Right cardiac atrium (tissue), 5 donors: Measurements from ENCODE around the gene OSBPL3. TPM values are rescaled to one million over a fixed set of nuclear protein-coding genes. Genes with fewer than 3 reads are reported as not detected.
"Not testable (repeated sequence)": the region's sequence is repeated elsewhere in the genome, so short reads cannot be mapped to it uniquely, and the experiment has no call there.

Source experiments
- ATAC-seq, 2 donors: fragments of 200-7000 bp; cut with Tn5 transposase; one replicate each; pipeline versions ENCODE4 v1.8.0 to v1.9.1; 2020; ENCODE audit warnings: moderate library complexity in 2 of 2, mild to moderate bottlenecking in 1 of 2
- DNase-seq, 3 donors: peaks; one replicate each; pipeline ENCODE4 v3.0.0-alpha.2; 2020
- H3K27ac ChIP-seq: one replicate; pipeline ENCODE4 v1.5.1; 2013; ENCODE audit warnings: mild to moderate bottlenecking, low read length, control low read depth, moderate library complexity
- H3K27me3 ChIP-seq: one replicate; pipeline ENCODE4 v1.6.1; 2013; ENCODE audit not compliant: control insufficient read depth, insufficient read depth
- H3K4me1 ChIP-seq: one replicate; pipeline ENCODE4 v1.6.1; 2013; ENCODE audit warnings: low read length; ENCODE audit not compliant: control insufficient read depth, insufficient read depth
- H3K4me3 ChIP-seq: one replicate; pipeline ENCODE4 v1.5.1; 2013; ENCODE audit warnings: low read length, control low read depth
- H3K9me3 ChIP-seq: one replicate; pipeline ENCODE4 v1.6.1; 2013; ENCODE audit warnings: low read length; ENCODE audit not compliant: control insufficient read depth
- WGBS: extraction: QIAGEN DNeasy Blood & Tissue Kit; methylation state at CpG from one replicate; pipeline ENCODE4 v1.1.7; 2013; 5-methylcytosine and 5-hydroxymethylcytosine counted together
- intact Hi-C, 4 donors: fragments of 100-400 bp; cut with DNase I; formaldehyde crosslinking; loops; one replicate each; pipeline versions ENCODE4 v1.11.0 to v1.14.0; 2022 to 2023
- polyA plus RNA-seq: library from polyadenylated mRNA; stranded (reverse); fragments of 200-250 nt; gene quantifications from one replicate; pipeline ENCODE4 v1.2.3, GENCODE V29; 2013
- total RNA-seq, 4 donors: library from RNA; stranded (reverse); fragmentation: NEBNext Ultra II Directional; extraction: Animal tissue kit (Norgen Biotek cat#: 25700); gene quantifications; one replicate each; pipeline ENCODE4 v1.2.1, GENCODE V29; 2021
- donor health status: healthy with polysubstance abuse.
- donor health status: DM: no; HTN: yes; CAD: no.
- donor health status: DM: no; HTN: no; CAD: no.
- donor health status: DM: no; HTN: yes; CAD: no; lungs with severe emphysema.
- donor health status: DM: yes; HTN: yes; CAD: no.

The OSBPL3 gene
- total and polyA plus RNA-seq, 5 donors, result 3.2 to 12.9 (median 9.7) TPM

GRCh38 chr7:24799506-24799905 lies 180.5 kb downstream of the OSBPL3 start:
- H3K9me3 ChIP-seq, result no peaks in the 10 kb centered on the region
- intact Hi-C loops, result no loop called here
- WGBS, result 96% methylated on average over 3 of the region's 3 CpGs
- no peaks in the 10 kb centered on the region for H3K27me3 ChIP-seq
- H3K27ac ChIP-seq, result no peak overlapping the region
- ATAC-seq, result no peak
- H3K4me3 ChIP-seq, result no peak overlapping the region
- DNase-seq, result no peak
- no peaks in the 10 kb centered on the region for H3K4me1 ChIP-seq

GRCh38 chr7:24798261-24798660 lies 181.7 kb downstream of the OSBPL3 start:
- ATAC-seq (no peak), DNase-seq (no peak)
- WGBS, result 86% methylated on average over 4 of the region's 4 CpGs
- H3K27me3 ChIP-seq, result no peaks in the 10 kb centered on the region
- no peak overlapping the region for H3K4me3 ChIP-seq
- no peaks in the 10 kb centered on the region for H3K4me1 ChIP-seq
- H3K9me3 ChIP-seq, result no peaks in the 10 kb centered on the region
- no peak overlapping the region for H3K27ac ChIP-seq
- intact Hi-C loops, result no loop called here

GRCh38 chr7:24797270-24797669 lies 182.7 kb downstream of the OSBPL3 start:
- DNase-seq (no peak), ATAC-seq (no peak)
- Histone ChIP-seq H3K27me3 (no peaks in the 10 kb centered on the region), H3K4me1 (no peaks in the 10 kb centered on the region), H3K9me3 (no peaks in the 10 kb centered on the region), H3K27ac (no peak overlapping the region), H3K4me3 (no peak overlapping the region)
- WGBS, result 94% methylated on average over 4 of the region's 4 CpGs
- intact Hi-C loops, result no loop called here

- no peaks in the 10 kb centered on the region for H3K27me3 ChIP-seq
- no peak overlapping the region for H3K4me3 ChIP-seq
- ATAC-seq (no peak), DNase-seq (no peak)
- no peaks in the 10 kb centered on the region for H3K9me3 ChIP-seq
- intact Hi-C loops, result no loop called here
- 89% methylated on average over 9 of the region's 9 CpGs for WGBS
- H3K4me1 ChIP-seq, result no peaks in the 10 kb centered on the region
- H3K27ac ChIP-seq, result no peak overlapping the region
Observed at GRCh38 chr7:24795407-24795767, 184.6 kb downstream of the OSBPL3 start.

- ATAC-seq, H3K4me3 ChIP-seq, intact Hi-C loops, H3K27ac ChIP-seq, H3K27me3 ChIP-seq, H3K9me3 ChIP-seq, DNase-seq, H3K4me1 ChIP-seq: not testable (repeated sequence)
- 95% methylated on average over 22 of the region's 22 CpGs for WGBS
Observed at GRCh38 chr7:24794751-24795406, 185.1 kb downstream of the OSBPL3 start.

- intact Hi-C loops, result no loop called here
- no peak overlapping the region for H3K27ac ChIP-seq
- no peaks in the 10 kb centered on the region for H3K9me3 ChIP-seq
- no peak overlapping the region for H3K4me3 ChIP-seq
- 70% methylated on average over 9 of the region's 9 CpGs for WGBS
- no peaks in the 10 kb centered on the region for H3K27me3 ChIP-seq
- no peaks in the 10 kb centered on the region for H3K4me1 ChIP-seq
- ATAC-seq, result no peak
- DNase-seq, result no peak
Observed at GRCh38 chr7:24793982-24794648, 185.9 kb downstream of the OSBPL3 start.

GRCh38 chr7:24788961-24789576 lies 190.9 kb downstream of the OSBPL3 start:
- 94% methylated on average over 10 of the region's 10 CpGs for WGBS
- no peaks in the 10 kb centered on the region for H3K27me3 ChIP-seq
- no peak for DNase-seq
- H3K9me3 ChIP-seq, result no peaks in the 10 kb centered on the region
- H3K4me3 ChIP-seq, result no peak overlapping the region
- intact Hi-C loops, result no loop called here
- H3K27ac ChIP-seq, result no peak overlapping the region
- no peaks in the 10 kb centered on the region for H3K4me1 ChIP-seq
- ATAC-seq, result no peak

- H3K27me3 ChIP-seq, result no peaks in the 10 kb centered on the region
- 95% methylated on average over 9 of the region's 9 CpGs for WGBS
- intact Hi-C loops, result no loop called here
- H3K27ac ChIP-seq, result no peak overlapping the region
- no peaks in the 10 kb centered on the region for H3K4me1 ChIP-seq
- H3K4me3 ChIP-seq, result no peak overlapping the region
- DNase-seq, result no peak
- ATAC-seq, result no peak
- H3K9me3 ChIP-seq, result no peaks in the 10 kb centered on the region
Observed at GRCh38 chr7:24788075-24788474, 191.9 kb downstream of the OSBPL3 start.

GRCh38 chr7:24786941-24787340 lies 193.0 kb downstream of the OSBPL3 start:
- no peak overlapping the region for H3K4me3 ChIP-seq
- no peaks in the 10 kb centered on the region for H3K27me3 ChIP-seq
- no peaks in the 10 kb centered on the region for H3K4me1 ChIP-seq
- DNase-seq (no peak), ATAC-seq (peak; percentile 47 to 55)
- intact Hi-C loops, result no loop called here
- no peak overlapping the region for H3K27ac ChIP-seq
- 73% methylated on average over 5 of the region's 5 CpGs for WGBS
- no peaks in the 10 kb centered on the region for H3K9me3 ChIP-seq

- H3K27me3 ChIP-seq, result no peaks in the 10 kb centered on the region
- ATAC-seq (no peak), DNase-seq (no peak)
- WGBS, result 82% methylated on average over 4 of the region's 4 CpGs
- intact Hi-C loops, result no loop called here
- H3K9me3 ChIP-seq, result no peaks in the 10 kb centered on the region
- no peak overlapping the region for H3K4me3 ChIP-seq
- H3K4me1 ChIP-seq, result no peaks in the 10 kb centered on the region
- H3K27ac ChIP-seq, result no peak overlapping the region
Observed at GRCh38 chr7:24786306-24786705, 193.7 kb downstream of the OSBPL3 start.

GRCh38 chr7:24784277-24784676 lies 195.7 kb downstream of the OSBPL3 start:
- 93% methylated on average over 5 of the region's 5 CpGs for WGBS

More at GRCh38 chr7:24784277-24784676, 195.7 kb downstream of the OSBPL3 start:
- DNase-seq (no peak), ATAC-seq (no peak)
- intact Hi-C loops, result no loop called here
- Histone ChIP-seq H3K27me3 (no peaks in the 10 kb centered on the region), H3K4me3 (no peak overlapping the region), H3K4me1 (no peaks in the 10 kb centered on the region), H3K27ac (no peak overlapping the region), H3K9me3 (no peaks in the 10 kb centered on the region)
